HG02870 (cell line): Measurements from ENCODE around the gene AP4M1.

Experiments
- ATAC-seq: cut with Tn5 transposase; IDR thresholded peaks from one replicate; pipeline ENCODE4 v1.9.1; 2021; ENCODE audit warnings: mild to moderate bottlenecking, moderate library complexity; ENCODE audit not compliant: unreplicated experiment

AP4M1 gene

GRCh38 chr7:100101016-100101862 is at the start of gene AP4M1, which contains the start of gene MCM7:
Gene AP4M1 (plus strand): TSS chr7:100101643. CDS start chr7:100101715, 72 bp downstream.
Gene MCM7 (minus strand): TSS chr7:100101397. CDS start chr7:100101294, 103 bp downstream.
- peak; percentile 86 for ATAC-seq

GRCh38 chr7:100053215-100053614 is 48.2 kb upstream of the AP4M1 start:
- ATAC-seq: no peak

GRCh38 chr7:100057006-100057405 is 44.4 kb upstream of the AP4M1 start:
- no peak for ATAC-seq

- ATAC-seq: no peak
These were observed 42.1 kb upstream of the AP4M1 start for GRCh38 chr7:100059251-100059739.

- no peak for ATAC-seq
These were observed 39.8 kb upstream of the AP4M1 start for GRCh38 chr7:100061518-100062193.

GRCh38 chr7:100063376-100063775 is 38.1 kb upstream of the AP4M1 start:
- no peak for ATAC-seq

GRCh38 chr7:100064162-100064561 is 37.3 kb upstream of the AP4M1 start:
- no peak for ATAC-seq

GRCh38 chr7:100065452-100066186 is 35.8 kb upstream of the AP4M1 start:
- ATAC-seq: no peak

GRCh38 chr7:100066953-100067352 is 34.5 kb upstream of the AP4M1 start:
- no peak for ATAC-seq

- no peak for ATAC-seq
These were observed 31.5 kb upstream of the AP4M1 start for GRCh38 chr7:100069991-100070390.

- ATAC-seq: no peak
These were observed 30.3 kb upstream of the AP4M1 start for GRCh38 chr7:100071018-100071723.

GRCh38 chr7:100072462-100072861 is 29.0 kb upstream of the AP4M1 start:
- ATAC-seq: no peak

- no peak for ATAC-seq
These were observed 26.6 kb upstream of the AP4M1 start for GRCh38 chr7:100074841-100075240.

GRCh38 chr7:100075418-100075817 is 26.0 kb upstream of the AP4M1 start:
- no peak for ATAC-seq

- no peak for ATAC-seq
These were observed 24.2 kb upstream of the AP4M1 start for GRCh38 chr7:100077205-100077604.

GRCh38 chr7:100079024-100079560 is 22.4 kb upstream of the AP4M1 start:
- no peak for ATAC-seq

GRCh38 chr7:100080907-100081534 is 20.4 kb upstream of the AP4M1 start:
- ATAC-seq: no peak

- ATAC-seq: peak; percentile 71
These were observed 19.8 kb upstream of the AP4M1 start, which contains the start of gene ZNF3 for GRCh38 chr7:100081535-100082102. Gene ZNF3 (minus strand): TSS chr7:100081723. CDS start chr7:100077357, 4,366 bp downstream.

- ATAC-seq: no peak
These were observed 18.5 kb upstream of the AP4M1 start for GRCh38 chr7:100082978-100083377.
